OCI-LY1 (cell line): ENCODE results near the gene LCP2.

Experiments used
- H2AFZ ChIP-seq: fragments of 200-600 bp; sonication (generic), shearing (Covaris generic); 2 replicates; pipeline ENCODE4 v1.6.0; 2014; ENCODE audit warnings: antibody characterized with exemption, mild to moderate bottlenecking, low read length
- H3F3A ChIP-seq: fragments of 200-600 bp; sonication (generic), shearing (Covaris generic); 2 replicates; pipeline ENCODE4 v1.6.0; 2014; ENCODE audit warnings: mild to moderate bottlenecking, antibody characterized with exemption, low read length, moderate library complexity; ENCODE audit not compliant: insufficient read depth
- H3K27ac ChIP-seq: fragments of 200-600 bp; sonication (generic); 2 replicates; pipeline ENCODE4 v1.5.1; 2014; ENCODE audit warnings: low read length, mixed run types, mild to moderate bottlenecking, low read depth; ENCODE audit not compliant: poor library complexity, severe bottlenecking
- H3K27me3 ChIP-seq: fragments of 200-600 bp; sonication (generic); 2 replicates; pipeline ENCODE4 v1.6.0; 2014; ENCODE audit warnings: antibody characterized with exemption, mild to moderate bottlenecking, low read length, moderate library complexity; ENCODE audit not compliant: insufficient read depth
- H3K36me3 ChIP-seq: fragments of 200-600 bp; sonication (generic); 2 replicates; pipeline ENCODE4 v1.6.1; 2014; ENCODE audit warnings: mild to moderate bottlenecking, antibody characterized with exemption, low read length, moderate library complexity, mixed read lengths; ENCODE audit not compliant: insufficient read depth
- H3K4me1 ChIP-seq: fragments of 200-600 bp; sonication (generic); 2 replicates; pipeline ENCODE4 v1.5.1; 2014; ENCODE audit warnings: mild to moderate bottlenecking, low read length, moderate library complexity; ENCODE audit not compliant: insufficient read depth, severe bottlenecking
- H3K4me2 ChIP-seq: fragments of 200-600 bp; sonication (generic), shearing (Covaris generic); 2 replicates; pipeline ENCODE4 v1.6.1; 2014; ENCODE audit warnings: low read length
- H3K4me3 ChIP-seq: fragments of 200-600 bp; sonication (generic); 2 replicates; pipeline ENCODE4 v1.5.1; 2014; ENCODE audit warnings: low read length, low read depth, mild to moderate bottlenecking, mixed read lengths; ENCODE audit not compliant: poor library complexity, severe bottlenecking
- H3K79me2 ChIP-seq: fragments of 200-600 bp; shearing (Covaris generic); 2 replicates; pipeline ENCODE4 v1.6.1; 2016; ENCODE audit warnings: mixed run types, low read length, mixed read lengths; ENCODE audit not compliant: insufficient read depth
- H3K9ac ChIP-seq: fragments of 200-600 bp; sonication (generic), shearing (Covaris generic); 2 replicates; pipeline ENCODE4 v1.6.1; 2014; ENCODE audit warnings: mild to moderate bottlenecking, low read length, mixed read lengths
- H3K9me2 ChIP-seq: fragments of 200-600 bp; sonication (generic), shearing (Covaris generic); 2 replicates; pipeline ENCODE4 v1.6.1; 2014; ENCODE audit warnings: low read depth, mild to moderate bottlenecking, low read length, mixed read lengths
- H3K9me3 ChIP-seq: fragments of 200-600 bp; shearing (Covaris generic); 2 replicates; pipeline ENCODE4 v1.6.1; 2014; ENCODE audit warnings: low read length, mixed read lengths
- H4K20me1 ChIP-seq: fragments of 200-600 bp; sonication (generic), shearing (Covaris generic); 2 replicates; pipeline ENCODE4 v1.6.0; 2016; ENCODE audit warnings: mild to moderate bottlenecking, low read length; ENCODE audit not compliant: insufficient read depth
- CTCF ChIP-seq: fragments of 200-600 bp; sonication (generic), shearing (Covaris generic); IDR thresholded peaks from 2 replicates; pipeline ENCODE4 v1.5.1; 2017; ENCODE audit warnings: mild to moderate bottlenecking, antibody characterized with exemption, low read length, moderate library complexity, mixed read lengths
- EZH2 ChIP-seq: fragments of 200-600 bp; sonication (generic), shearing (Covaris generic); IDR thresholded peaks from 2 replicates; pipeline ENCODE4 v1.8.0; 2017; ENCODE audit warnings: borderline replicate concordance, mixed run types, mild to moderate bottlenecking, antibody characterized with exemption, low read length, moderate library complexity, mixed read lengths

LCP2 gene

GRCh38 chr5:170225326-170226128 lies 72.0 kb downstream of the LCP2 start:
- Histone ChIP-seq H3K9ac (no peak overlapping the region), H2AFZ (no peak overlapping the region), H3K4me2 (no peak overlapping the region), H3K4me1 (no peaks in the 10 kb centered on the region), H3F3A (no peaks in the 10 kb centered on the region), H3K27ac (no peak overlapping the region), H3K4me3 (no peak overlapping the region), H3K27me3 (no peaks in the 10 kb centered on the region; the same call in 1 of the 2 replicates), H3K36me3 (no peaks in the 10 kb centered on the region), H4K20me1 (no peaks in the 10 kb centered on the region), H3K9me2 (no peaks in the 10 kb centered on the region), H3K9me3 (no peaks in the 10 kb centered on the region), H3K79me2 (no peaks in the 10 kb centered on the region)
- TF ChIP-seq CTCF (peak; percentile 77), EZH2 (no peak)

- H4K20me1 ChIP-seq: no peaks in the 10 kb centered on the region
- no peaks in the 10 kb centered on the region; the same call in 1 of the 2 replicates for H3K27me3 ChIP-seq
- TF ChIP-seq EZH2: no peak
- TF ChIP-seq CTCF: no peak
- no peaks in the 10 kb centered on the region for H3K9me3 ChIP-seq
- H3K36me3 ChIP-seq: no peaks in the 10 kb centered on the region
- H3K4me3 ChIP-seq: no peak overlapping the region
- no peak overlapping the region for H2AFZ ChIP-seq
- H3K27ac ChIP-seq: no peak overlapping the region
- no peaks in the 10 kb centered on the region for H3K9me2 ChIP-seq
- H3K9ac ChIP-seq: no peak overlapping the region
- no peaks in the 10 kb centered on the region for H3K79me2 ChIP-seq
- H3K4me2 ChIP-seq: no peak overlapping the region
- no peaks in the 10 kb centered on the region for H3K4me1 ChIP-seq
- H3F3A ChIP-seq: no peaks in the 10 kb centered on the region
Measured at GRCh38 chr5:170223906-170224305, 73.7 kb downstream of the LCP2 start.

GRCh38 chr5:170223360-170223759 lies 74.2 kb downstream of the LCP2 start:
- Histone ChIP-seq H3F3A (no peaks in the 10 kb centered on the region), H2AFZ (no peak overlapping the region), H3K79me2 (no peaks in the 10 kb centered on the region), H3K9me2 (no peaks in the 10 kb centered on the region), H3K9ac (no peak overlapping the region), H3K27me3 (no peaks in the 10 kb centered on the region), H4K20me1 (no peaks in the 10 kb centered on the region), H3K4me2 (no peak overlapping the region), H3K36me3 (no peaks in the 10 kb centered on the region), H3K4me3 (no peak overlapping the region), H3K4me1 (no peaks in the 10 kb centered on the region), H3K9me3 (no peaks in the 10 kb centered on the region), H3K27ac (no peak overlapping the region)
- no peak for TF ChIP-seq EZH2
- no peak for TF ChIP-seq CTCF
